Activated CD4-positive, alpha-beta T cell treated with anti-CD3 and anti-CD28 coated beads for 36 hours (primary cell): ENCODE measurements around the gene FAM81A. TPM values are rescaled to one million over a fixed set of nuclear protein-coding genes. Genes with fewer than 3 reads are reported as not detected.
A peak's percentile ranks its signal among the peaks of the same experiment; 100 is the strongest.

Experiments
- ATAC-seq: fragments of 200-7000 bp; cut with Tn5 transposase; one replicate; pipeline ENCODE4 v1.10.0; 2021; ENCODE audit warnings: mild to moderate bottlenecking, moderate library complexity
- CTCF ChIA-PET: fragments of 350-600 bp; sonication (Branson Sonifier 250); formaldehyde crosslinking; loops from one replicate; lab custom pipeline; 2021; ENCODE audit warnings: antibody characterized with exemption; lab: Charles Lee
- POLR2A ChIA-PET: fragments of 350-600 bp; sonication (Branson Sonifier 250); formaldehyde crosslinking; loops from one replicate; lab custom pipeline; 2021; ENCODE audit warnings: antibody characterized with exemption, inconsistent platforms; lab: Charles Lee
- DNase-seq: peaks from one replicate; pipeline ENCODE4 v3.0.0-alpha.2; 2020
- H3K27ac Mint-ChIP-seq: one replicate; pipeline ENCODE4 v1.8.0; 2021; ENCODE audit warnings: mixed read lengths
- H3K27me3 Mint-ChIP-seq: one replicate; pipeline ENCODE4 v1.8.0; 2021; ENCODE audit warnings: mixed read lengths
- H3K36me3 Mint-ChIP-seq: one replicate; pipeline ENCODE4 v1.8.0; 2021; ENCODE audit warnings: low read depth, mixed read lengths
- H3K4me1 Mint-ChIP-seq: one replicate; pipeline ENCODE4 v1.8.0; 2021; ENCODE audit warnings: mixed read lengths
- H3K4me3 Mint-ChIP-seq: one replicate; pipeline ENCODE4 v1.8.0; 2021; ENCODE audit warnings: mild to moderate bottlenecking, moderate library complexity, mixed read lengths
- H3K9me3 Mint-ChIP-seq: one replicate; pipeline ENCODE4 v1.8.0; 2021; ENCODE audit warnings: low read depth, mixed read lengths
- intact Hi-C, 2 experiments: fragments of 100-400 bp; cut with DNase I in 1 of 2; cut with micrococcal nuclease in 1 of 2; formaldehyde crosslinking; loops; one replicate each; pipeline versions ENCODE4 v1.14.2 to v1.15.1; 2022 to 2024; cut with DNase I, micrococcal nuclease
- total RNA-seq, 2 experiments: library from RNA; stranded (reverse); gene quantifications; one replicate each; pipeline ENCODE4 v1.2.3, GENCODE V29; 2021

Gene FAM81A
- total RNA-seq, 2 experiments from 2014 or later: 0.26 to 0.57 TPM

DNA sequence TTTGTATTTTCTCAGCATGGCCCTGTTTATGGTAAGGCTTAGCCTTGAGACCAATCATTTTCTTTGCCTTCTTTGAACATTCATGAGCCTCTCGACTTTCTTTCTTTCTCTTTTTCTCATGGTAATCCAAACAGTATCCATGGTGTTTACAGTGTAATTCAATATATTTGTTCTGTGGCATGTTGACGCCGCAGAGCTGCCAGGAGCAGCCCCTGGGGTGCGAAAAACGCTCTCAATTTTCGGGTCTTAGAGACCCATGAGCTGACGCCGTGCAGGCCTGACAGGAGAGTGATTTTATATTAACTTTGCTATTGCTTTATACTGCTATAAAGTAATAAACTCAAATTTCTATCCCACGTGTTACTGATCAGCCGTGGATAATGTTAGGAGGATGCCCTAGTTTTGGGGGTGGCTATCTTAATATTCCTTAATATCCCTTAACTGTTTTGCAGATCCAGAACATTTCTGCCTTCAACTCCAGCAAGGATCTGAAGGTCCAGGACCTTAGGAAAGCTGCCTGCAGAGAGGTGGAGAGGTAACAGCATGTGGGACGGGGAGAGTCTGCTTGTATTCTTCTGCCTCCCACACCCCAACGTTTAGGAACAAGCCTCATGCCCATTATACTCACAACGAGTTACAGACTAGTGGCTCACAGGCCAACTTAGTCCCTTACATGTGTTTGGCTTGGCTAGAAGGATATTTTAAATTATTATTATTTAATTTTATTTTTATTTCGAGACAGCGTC is 36.0 kb upstream of the FAM81A start:
- H3K27me3 Mint-ChIP-seq: peaks cover 7% of the 10 kb centered on the region
- no peaks in the 10 kb centered on the region for H3K9me3 Mint-ChIP-seq
- ATAC-seq (no peak), DNase-seq (no peak)
- H3K27ac Mint-ChIP-seq: no peak overlapping the region
- intact Hi-C loops: no loop called here
- POLR2A ChIA-PET: no interaction called here
- CTCF ChIA-PET: no interaction called here
- no peak overlapping the region for H3K4me3 Mint-ChIP-seq
- no peaks in the 10 kb centered on the region for H3K4me1 Mint-ChIP-seq
- no peaks in the 10 kb centered on the region for H3K36me3 Mint-ChIP-seq

DNA sequence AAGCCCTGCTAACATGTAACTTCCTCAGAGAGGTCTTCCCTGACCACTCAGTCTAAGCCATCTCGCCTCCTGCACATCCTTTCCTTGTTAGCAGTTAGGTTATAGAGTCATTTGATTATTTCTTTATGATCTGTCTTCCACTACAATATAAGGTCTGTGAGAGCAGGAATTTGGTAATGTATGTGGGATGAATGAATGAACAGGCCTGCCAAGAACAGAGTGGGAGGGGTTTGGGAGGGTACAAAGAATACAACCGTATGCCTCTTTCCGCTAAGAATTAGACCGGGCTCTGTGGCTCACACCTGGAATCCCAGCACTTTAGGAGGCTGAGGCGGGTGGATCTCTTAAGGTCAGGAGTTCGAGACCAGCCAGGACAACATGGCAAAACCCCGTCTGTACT is 32.9 kb upstream of the FAM81A start:
- Mint-ChIP-seq H3K36me3 (no peaks in the 10 kb centered on the region), H3K9me3 (no peaks in the 10 kb centered on the region), H3K4me3 (no peak overlapping the region), H3K4me1 (no peaks in the 10 kb centered on the region), H3K27me3 (peaks cover 3% of the 10 kb centered on the region), H3K27ac (no peak overlapping the region)
- intact Hi-C loops: no loop called here
- no peak for ATAC-seq
- ChIA-PET CTCF (no interaction called here), POLR2A (no interaction called here)
- no peak for DNase-seq

GRCh38 chr15:59406446-59406845 is 31.5 kb upstream of the FAM81A start:
- no peaks in the 10 kb centered on the region for H3K9me3 Mint-ChIP-seq
- peaks cover 2% of the 10 kb centered on the region for H3K4me1 Mint-ChIP-seq
- ATAC-seq (no peak), DNase-seq (no peak)
- CTCF ChIA-PET: no interaction called here
- no peak overlapping the region for H3K4me3 Mint-ChIP-seq
- H3K27me3 Mint-ChIP-seq: no peaks in the 10 kb centered on the region
- POLR2A ChIA-PET: interaction anchor here (0.9 kb wide), 1 partner anchor 229 kb away, joined by 6 read pairs; no protein-coding TSS in a partner anchor
- intact Hi-C loops: no loop called here
- H3K27ac Mint-ChIP-seq: no peak overlapping the region
- no peaks in the 10 kb centered on the region for H3K36me3 Mint-ChIP-seq

- Mint-ChIP-seq H3K27ac (no peak overlapping the region), H3K9me3 (no peaks in the 10 kb centered on the region), H3K36me3 (no peaks in the 10 kb centered on the region), H3K27me3 (no peaks in the 10 kb centered on the region), H3K4me3 (no peak overlapping the region), H3K4me1 (peaks cover 6% of the 10 kb centered on the region)
- no peak for ATAC-seq
- intact Hi-C loops: no loop called here
- POLR2A ChIA-PET: no interaction called here
- CTCF ChIA-PET: no interaction called here
- no peak for DNase-seq
Measured at GRCh38 chr15:59407946-59408345, 30.0 kb upstream of the FAM81A start.

GRCh38 chr15:59410391-59410896 is 27.5 kb upstream of the FAM81A start:
- intact Hi-C loops: no loop called here
- ATAC-seq: no peak
- POLR2A ChIA-PET: interaction anchor here (0.6 kb wide), 1 partner anchor 72 kb away, joined by 3 read pairs; no protein-coding TSS in a partner anchor

GRCh38 chr15:59413577-59413976 is 24.4 kb upstream of the FAM81A start:
- DNase-seq (no peak), ATAC-seq (no peak)
- no peaks in the 10 kb centered on the region for H3K36me3 Mint-ChIP-seq
- H3K4me1 Mint-ChIP-seq: peaks cover 14% of the 10 kb centered on the region
- H3K27ac Mint-ChIP-seq: no peak overlapping the region
- H3K4me3 Mint-ChIP-seq: no peak overlapping the region
- POLR2A ChIA-PET: no interaction called here
- CTCF ChIA-PET: interaction anchor here (1.2 to 1.3 kb wide), 2 partner anchors 12 to 119 kb away, joined by 3 to 4 read pairs; no protein-coding TSS in a partner anchor
- peaks cover 11% of the 10 kb centered on the region for H3K27me3 Mint-ChIP-seq
- H3K9me3 Mint-ChIP-seq: no peaks in the 10 kb centered on the region
- intact Hi-C loops: no loop called here

More at GRCh38 chr15:59410391-59410896, 27.5 kb upstream of the FAM81A start:
- DNase-seq: no peak
- CTCF ChIA-PET: interaction anchor here (1.4 to 1.6 kb wide), 2 partner anchors 122 to 236 kb away, joined by 3 read pairs; no protein-coding TSS in a partner anchor
- H3K4me3 Mint-ChIP-seq: no peak overlapping the region
- H3K4me1 Mint-ChIP-seq: peaks cover 14% of the 10 kb centered on the region
- H3K9me3 Mint-ChIP-seq: no peaks in the 10 kb centered on the region
- H3K36me3 Mint-ChIP-seq: no peaks in the 10 kb centered on the region
- H3K27me3 Mint-ChIP-seq: peaks cover 3% of the 10 kb centered on the region
- H3K27ac Mint-ChIP-seq: no peak overlapping the region

- no peak overlapping the region for H3K4me3 Mint-ChIP-seq
- ATAC-seq (no peak), DNase-seq (no peak)
- H3K27me3 Mint-ChIP-seq: peaks cover 11% of the 10 kb centered on the region
- ChIA-PET CTCF (no interaction called here), POLR2A (no interaction called here)
- intact Hi-C loops: no loop called here
- no peaks in the 10 kb centered on the region for H3K36me3 Mint-ChIP-seq
- no peak overlapping the region for H3K27ac Mint-ChIP-seq
- H3K4me1 Mint-ChIP-seq: peaks cover 16% of the 10 kb centered on the region
- H3K9me3 Mint-ChIP-seq: no peaks in the 10 kb centered on the region
Measured at GRCh38 chr15:59416816-59417215, 21.2 kb upstream of the FAM81A start.

DNA sequence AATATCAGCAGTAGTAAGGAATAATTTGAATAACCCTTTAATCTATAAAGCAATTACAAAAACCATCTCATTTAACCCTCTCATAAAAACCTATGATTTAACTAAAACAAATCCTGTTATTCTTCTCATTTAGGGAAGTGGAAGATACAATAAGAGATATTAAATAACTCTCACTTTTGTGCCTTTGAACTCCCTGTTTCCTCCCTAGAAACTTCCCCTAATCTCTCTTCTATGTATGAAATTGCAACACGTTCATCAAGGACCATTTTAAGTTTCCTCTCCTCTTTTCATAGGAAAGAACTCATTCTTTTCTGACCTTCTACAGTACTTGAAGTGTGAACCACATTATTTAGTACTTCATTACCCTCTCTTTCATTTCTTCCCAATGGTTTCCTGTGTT is 18.8 kb upstream of the FAM81A start:
- H3K9me3 Mint-ChIP-seq: no peaks in the 10 kb centered on the region
- H3K27ac Mint-ChIP-seq: no peak overlapping the region
- intact Hi-C loops: no loop called here
- H3K36me3 Mint-ChIP-seq: no peaks in the 10 kb centered on the region
- ATAC-seq (no peak), DNase-seq (no peak)
- H3K27me3 Mint-ChIP-seq: peaks cover 19% of the 10 kb centered on the region
- H3K4me1 Mint-ChIP-seq: peaks cover 4% of the 10 kb centered on the region
- POLR2A ChIA-PET: no interaction called here
- H3K4me3 Mint-ChIP-seq: no peak overlapping the region
- CTCF ChIA-PET: interaction anchor here (0.7 to 1.2 kb wide), 3 partner anchors 8 to 187 kb away, joined by 3 to 5 read pairs (median 3); partner anchors contain the start of gene FAM81A

DNA sequence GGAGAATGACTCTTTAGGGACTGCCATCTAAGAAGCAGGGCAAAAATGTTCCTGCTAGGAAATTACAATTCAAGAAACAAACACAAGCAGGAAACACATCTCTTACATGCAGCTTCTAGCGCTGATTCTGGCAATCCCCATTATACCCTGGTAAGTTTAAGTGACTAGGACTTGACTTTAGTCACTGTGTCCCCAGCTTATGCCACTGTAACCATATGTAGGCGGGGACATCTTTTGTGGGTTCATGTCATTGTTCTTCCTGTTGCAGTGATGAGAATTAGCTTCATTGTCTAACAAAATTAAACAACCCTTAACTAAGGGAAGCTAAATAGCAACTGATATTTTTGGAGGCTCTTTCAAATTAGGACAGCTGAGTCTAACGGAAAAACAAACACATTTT is 17.9 kb upstream of the FAM81A start:
- Mint-ChIP-seq H3K9me3 (no peaks in the 10 kb centered on the region), H3K27me3 (peaks cover 25% of the 10 kb centered on the region), H3K4me3 (no peak overlapping the region), H3K27ac (no peak overlapping the region), H3K4me1 (peaks cover 4% of the 10 kb centered on the region), H3K36me3 (no peaks in the 10 kb centered on the region)
- ATAC-seq (peak; percentile 78), DNase-seq (peak; percentile 11)
- CTCF ChIA-PET: interaction anchor here (0.7 to 1.0 kb wide), 2 partner anchors 15 to 186 kb away, joined by 3 read pairs; no protein-coding TSS in a partner anchor
- POLR2A ChIA-PET: no interaction called here
- intact Hi-C loops: no loop called here

DNA sequence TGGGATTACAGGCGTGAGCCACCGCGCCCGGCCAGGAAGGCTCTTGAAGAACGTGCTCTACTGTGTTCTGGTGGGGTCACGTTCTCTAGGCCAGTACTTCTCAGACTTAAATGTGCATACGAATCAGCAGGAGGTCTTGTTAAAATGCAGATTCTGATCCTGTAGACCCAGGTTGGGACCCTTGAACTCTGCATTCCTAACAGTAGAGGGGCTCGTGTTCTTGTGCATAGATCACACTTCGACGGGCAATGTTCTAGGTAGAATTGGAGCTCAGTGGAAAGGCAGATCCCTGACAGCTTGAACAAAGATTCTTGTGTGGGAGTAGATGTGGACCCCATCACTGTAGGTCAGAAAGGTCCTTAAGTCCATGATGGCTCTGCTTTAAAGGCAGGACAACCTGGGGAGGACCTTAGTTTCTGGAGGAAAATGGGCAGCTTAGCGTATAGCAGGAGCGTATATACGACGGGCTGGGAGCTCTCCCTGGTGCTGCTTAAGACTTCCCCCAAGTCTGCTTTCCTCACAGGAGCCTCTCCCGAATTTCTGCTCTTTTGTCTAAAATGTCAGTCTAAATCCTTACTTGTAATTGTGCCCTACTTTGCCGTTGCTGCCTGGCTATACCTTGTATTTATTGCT is 16.9 kb upstream of the FAM81A start:
- peaks cover 21% of the 10 kb centered on the region for H3K27me3 Mint-ChIP-seq
- ChIA-PET POLR2A (no interaction called here), CTCF (interaction anchor here (0.8 kb wide), 1 partner anchor 9 kb away, joined by 4 read pairs; no protein-coding TSS in a partner anchor)
- H3K9me3 Mint-ChIP-seq: no peaks in the 10 kb centered on the region
- no peaks in the 10 kb centered on the region for H3K36me3 Mint-ChIP-seq
- no peak overlapping the region for H3K27ac Mint-ChIP-seq
- no peak for DNase-seq
- peaks cover 4% of the 10 kb centered on the region for H3K4me1 Mint-ChIP-seq
- no peak for ATAC-seq
- H3K4me3 Mint-ChIP-seq: no peak overlapping the region
- intact Hi-C loops: no loop called here

- Mint-ChIP-seq H3K4me1 (peaks cover 4% of the 10 kb centered on the region), H3K36me3 (no peaks in the 10 kb centered on the region), H3K27ac (no peak overlapping the region), H3K27me3 (peaks cover 25% of the 10 kb centered on the region), H3K4me3 (no peak overlapping the region), H3K9me3 (peaks cover 7% of the 10 kb centered on the region)
- CTCF ChIA-PET: interaction anchor here (0.7 kb wide), 1 partner anchor 15 kb away, joined by 3 read pairs; no protein-coding TSS in a partner anchor
- POLR2A ChIA-PET: no interaction called here
- ATAC-seq (no peak), DNase-seq (no peak)
- intact Hi-C loops: no loop called here
Measured at GRCh38 chr15:59424616-59425015, 13.4 kb upstream of the FAM81A start.
